ENCODE measurements around the gene NSG1.
"Not testable (repeated sequence)": the region's sequence is repeated elsewhere in the genome, so short reads cannot be mapped to it uniquely, and the experiment has no call there.

NSG1 gene

DNA sequence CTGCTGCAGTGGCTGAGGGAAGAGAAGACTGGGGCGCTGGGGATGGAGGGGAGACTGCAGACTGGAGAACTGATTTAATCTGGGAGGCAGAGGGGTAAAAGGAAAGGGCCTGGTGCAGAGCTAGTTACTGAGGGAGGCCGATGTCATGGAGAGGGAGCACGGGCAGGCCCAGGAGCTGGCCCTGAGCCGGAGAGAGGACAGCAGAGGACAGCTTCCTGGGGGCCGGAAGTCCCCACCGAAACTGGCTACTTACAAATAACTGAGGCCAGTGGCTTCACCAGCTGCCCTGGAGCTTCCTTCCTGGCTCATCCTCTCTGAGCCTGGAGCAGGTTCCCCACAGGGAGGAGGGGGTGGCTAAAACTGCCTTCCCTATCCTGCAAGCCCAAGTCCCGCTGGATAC lies 26.9 kb downstream of the NSG1 start:
- Histone ChIP-seq H3K4me1 (ENCODE audit: control insufficient read depth, insufficient read depth, low read length) (no peaks in the 10 kb centered on the region), H3K9me3 (replicated peaks; ENCODE audit: low read length) (no peaks in the 10 kb centered on the region), H3K4me2 (ENCODE audit: low read length) (no peak overlapping the region), H3K27me3 (ENCODE audit: control insufficient read depth, insufficient read depth, low read length) (peaks cover 8% of the 10 kb centered on the region), H3K36me3 (ENCODE audit: insufficient read depth, low read length) (peaks cover 11% of the 10 kb centered on the region), H3K4me3 (ENCODE audit: low read length) (no peak overlapping the region), H3K9ac (ENCODE audit: low read depth, low read length) (no peak overlapping the region)

GRCh38 chr4:4415107-4415805 lies 28.4 kb downstream of the NSG1 start:
- Histone ChIP-seq H3K9ac (ENCODE audit: low read depth, low read length) (no peak overlapping the region), H3K4me3 (ENCODE audit: low read length) (no peak overlapping the region), H3K4me1 (ENCODE audit: control insufficient read depth, insufficient read depth, low read length) (no peaks in the 10 kb centered on the region), H3K9me3 (replicated peaks; ENCODE audit: low read length) (no peaks in the 10 kb centered on the region), H3K36me3 (ENCODE audit: insufficient read depth, low read length) (peaks cover 23% of the 10 kb centered on the region), H3K4me2 (ENCODE audit: low read length) (no peak overlapping the region), H3K27me3 (ENCODE audit: control insufficient read depth, insufficient read depth, low read length) (peaks cover 6% of the 10 kb centered on the region)

DNA sequence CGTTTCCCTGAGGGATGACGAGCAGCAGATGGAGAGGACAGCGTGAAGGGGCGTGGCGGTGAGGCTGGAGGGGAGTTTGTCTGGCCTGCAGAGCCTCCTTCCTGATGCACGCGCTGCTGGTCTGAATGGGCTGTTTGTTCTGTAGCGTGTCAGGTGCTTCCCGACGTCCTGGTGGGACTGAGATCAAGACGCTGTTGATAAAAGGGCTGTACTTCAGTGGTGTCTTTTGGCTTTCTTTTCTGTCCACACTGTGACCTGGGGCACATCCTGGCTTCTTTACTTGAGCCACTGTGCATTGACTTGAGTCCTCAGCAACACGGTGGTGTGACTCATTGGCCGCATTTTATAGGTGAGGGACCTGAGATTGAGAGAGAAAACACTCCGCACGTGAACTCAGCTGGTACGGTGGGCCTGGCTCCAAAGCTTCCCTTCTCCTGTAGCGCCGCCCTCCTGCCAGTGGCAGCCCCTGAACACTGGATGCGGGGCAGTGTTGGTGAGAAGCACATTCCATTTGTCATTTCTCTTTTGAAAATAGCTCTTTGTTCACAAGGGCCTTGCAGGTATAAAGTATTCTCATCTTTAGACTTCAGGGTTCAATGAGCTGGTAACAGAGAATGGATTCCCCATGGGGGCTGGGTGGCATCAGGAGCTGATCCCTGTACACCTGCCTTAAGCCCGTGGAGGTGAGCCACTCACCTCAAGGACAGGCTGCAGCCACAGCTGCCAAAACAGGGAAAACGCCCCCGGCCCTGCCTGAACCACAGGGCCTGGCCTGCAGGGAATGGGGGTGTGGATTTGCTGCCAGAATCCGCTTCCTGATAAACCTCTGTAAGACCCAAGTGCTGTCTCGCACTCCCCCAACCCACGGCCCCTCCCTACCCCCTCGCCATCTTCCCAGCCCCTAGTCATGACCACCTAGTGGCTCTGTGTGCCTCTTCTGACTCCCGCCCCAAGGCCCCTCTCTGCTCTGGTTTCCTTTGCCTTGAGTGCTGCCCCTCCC lies 29.2 kb downstream of the NSG1 start:
- Histone ChIP-seq H3K4me1 (ENCODE audit: control insufficient read depth, insufficient read depth, low read length) (no peaks in the 10 kb centered on the region), H3K4me3 (ENCODE audit: low read length) (no peak overlapping the region), H3K9me3 (replicated peaks; ENCODE audit: low read length) (no peaks in the 10 kb centered on the region), H3K27me3 (ENCODE audit: control insufficient read depth, insufficient read depth, low read length) (peaks cover 6% of the 10 kb centered on the region), H3K4me2 (ENCODE audit: low read length) (no peak overlapping the region), H3K36me3 (ENCODE audit: insufficient read depth, low read length) (peaks cover 31% of the 10 kb centered on the region), H3K9ac (ENCODE audit: low read depth, low read length) (no peak overlapping the region)

DNA sequence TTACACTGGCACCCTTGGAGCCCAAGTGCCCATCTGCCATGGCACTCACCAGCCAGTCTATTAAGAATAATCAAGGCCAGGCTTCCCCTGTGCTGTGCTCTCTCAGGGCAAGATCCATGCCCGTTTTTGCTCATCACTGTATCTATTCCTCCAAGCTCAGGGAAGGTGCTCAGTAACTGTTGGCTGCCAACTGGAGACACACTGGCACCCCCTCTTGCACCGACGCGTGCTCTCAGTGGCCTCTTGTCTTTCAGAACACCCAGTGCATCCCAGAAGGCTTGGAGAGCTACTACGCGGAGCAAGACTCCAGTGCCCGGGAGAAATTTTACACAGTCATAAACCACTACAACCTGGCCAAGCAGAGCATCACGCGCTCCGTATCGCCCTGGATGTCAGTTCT lies 30.1 kb downstream of the NSG1 start:
- Histone ChIP-seq H3K4me1 (ENCODE audit: control insufficient read depth, insufficient read depth, low read length) (no peaks in the 10 kb centered on the region), H3K36me3 (ENCODE audit: insufficient read depth, low read length) (peaks cover 40% of the 10 kb centered on the region), H3K27me3 (ENCODE audit: control insufficient read depth, insufficient read depth, low read length) (peaks cover 6% of the 10 kb centered on the region)

DNA sequence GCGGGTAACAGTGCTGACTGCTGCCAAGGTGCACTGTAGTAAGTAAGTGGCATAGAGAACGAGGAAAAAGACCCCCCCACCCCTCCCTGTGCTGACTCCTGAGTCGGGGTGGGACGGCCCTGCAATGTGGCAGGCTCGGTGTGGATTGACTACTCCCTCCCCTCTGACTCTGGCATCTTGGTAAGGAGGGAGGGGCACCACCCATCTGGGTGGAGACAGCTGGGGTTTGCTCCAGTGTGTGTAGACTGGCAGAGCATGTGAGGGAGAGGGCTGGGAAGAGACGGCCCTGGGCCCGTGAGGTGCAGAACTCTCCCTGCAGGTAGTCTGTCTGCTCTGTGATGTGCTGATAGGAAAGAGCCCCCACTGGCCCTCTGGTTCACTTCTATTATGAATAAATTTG lies 31.0 kb downstream of the NSG1 start:
- Histone ChIP-seq H3K9me3 (replicated peaks; ENCODE audit: low read length) (no peaks in the 10 kb centered on the region), H3K36me3 (ENCODE audit: insufficient read depth, low read length) (peaks cover 42% of the 10 kb centered on the region)

More for the DNA sequence above, 30.1 kb downstream of the NSG1 start:
- Histone ChIP-seq H3K4me2 (ENCODE audit: low read length) (no peak overlapping the region), H3K9ac (ENCODE audit: low read depth, low read length) (no peak overlapping the region), H3K4me3 (ENCODE audit: low read length) (no peak overlapping the region), H3K9me3 (replicated peaks; ENCODE audit: low read length) (no peaks in the 10 kb centered on the region)

DNA sequence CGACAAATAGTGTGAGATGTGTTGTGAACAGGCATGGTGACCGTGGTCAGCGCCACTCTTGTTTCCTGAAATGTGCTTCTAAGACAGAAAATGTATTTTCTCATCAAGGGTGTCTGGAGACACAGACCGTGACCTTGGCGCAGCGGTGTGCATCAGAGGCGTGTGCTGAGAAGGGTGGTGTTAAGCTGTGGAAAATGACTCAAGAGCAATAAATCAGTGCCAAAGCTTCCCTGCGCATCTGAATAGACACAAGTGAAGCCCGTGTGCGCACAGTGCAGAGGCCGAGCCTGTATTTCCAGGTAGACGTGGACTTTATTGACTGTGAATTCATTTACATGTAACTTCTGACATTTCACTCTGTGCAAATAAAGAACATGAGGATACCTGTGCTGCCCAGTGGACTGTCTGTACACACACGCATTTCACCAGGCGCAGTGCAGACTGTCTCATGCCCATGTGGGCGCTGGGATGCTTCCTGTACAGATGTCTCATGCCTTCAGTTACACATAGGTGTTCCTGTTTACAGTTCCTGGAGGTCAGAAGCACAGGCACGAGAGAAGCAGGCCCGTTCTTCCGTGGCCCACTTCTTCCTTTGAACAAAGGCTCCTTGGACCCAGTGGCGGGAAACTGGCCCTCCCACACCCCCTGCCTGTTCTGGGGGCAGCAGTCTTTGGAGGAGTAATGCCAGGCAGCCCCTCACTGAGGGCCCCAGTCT lies 31.9 kb downstream of the NSG1 start:
- H3K9me3 ChIP-seq (replicated peaks; ENCODE audit: low read length) = no peaks in the 10 kb centered on the region
- H3K36me3 ChIP-seq (ENCODE audit: insufficient read depth, low read length) = peaks cover 52% of the 10 kb centered on the region
- H3K4me3 ChIP-seq (ENCODE audit: low read length) = no peak overlapping the region
- H3K4me1 ChIP-seq (ENCODE audit: control insufficient read depth, insufficient read depth, low read length) = no peaks in the 10 kb centered on the region
- no peaks in the 10 kb centered on the region for H3K27me3 ChIP-seq (ENCODE audit: control insufficient read depth, insufficient read depth, low read length)
- H3K4me2 ChIP-seq (ENCODE audit: low read length) = no peak overlapping the region
- H3K9ac ChIP-seq (ENCODE audit: low read depth, low read length) = no peak overlapping the region

More for the DNA sequence above, 31.0 kb downstream of the NSG1 start:
- H3K4me1 ChIP-seq (ENCODE audit: control insufficient read depth, insufficient read depth, low read length) = no peaks in the 10 kb centered on the region
- no peak overlapping the region for H3K9ac ChIP-seq (ENCODE audit: low read depth, low read length)
- H3K27me3 ChIP-seq (ENCODE audit: control insufficient read depth, insufficient read depth, low read length) = peaks cover 2% of the 10 kb centered on the region
- H3K4me3 ChIP-seq (ENCODE audit: low read length) = no peak overlapping the region
- no peak overlapping the region for H3K4me2 ChIP-seq (ENCODE audit: low read length)

- peaks cover 56% of the 10 kb centered on the region for H3K36me3 ChIP-seq (ENCODE audit: insufficient read depth, low read length)
- H3K4me1 ChIP-seq (ENCODE audit: control insufficient read depth, insufficient read depth, low read length) = no peaks in the 10 kb centered on the region
- no peak overlapping the region for H3K9ac ChIP-seq (ENCODE audit: low read depth, low read length)
- H3K4me3 ChIP-seq (ENCODE audit: low read length) = no peak overlapping the region
- no peaks in the 10 kb centered on the region for H3K9me3 ChIP-seq (replicated peaks; ENCODE audit: low read length)
- no peaks in the 10 kb centered on the region for H3K27me3 ChIP-seq (ENCODE audit: control insufficient read depth, insufficient read depth, low read length)
- H3K4me2 ChIP-seq (ENCODE audit: low read length) = no peak overlapping the region
These were observed 33.0 kb downstream of the NSG1 start for GRCh38 chr4:4419896-4420295.

GRCh38 chr4:4420421-4420820 lies 33.5 kb downstream of the NSG1 start:
- Histone ChIP-seq H3K36me3 (ENCODE audit: insufficient read depth, low read length) (peaks cover 57% of the 10 kb centered on the region), H3K4me2 (ENCODE audit: low read length) (no peak overlapping the region), H3K4me1 (ENCODE audit: control insufficient read depth, insufficient read depth, low read length) (no peaks in the 10 kb centered on the region), H3K9ac (ENCODE audit: low read depth, low read length) (no peak overlapping the region), H3K9me3 (replicated peaks; ENCODE audit: low read length) (no peaks in the 10 kb centered on the region), H3K4me3 (ENCODE audit: low read length) (no peak overlapping the region), H3K27me3 (ENCODE audit: control insufficient read depth, insufficient read depth, low read length) (no peaks in the 10 kb centered on the region)

GRCh38 chr4:4421356-4421755 lies 34.5 kb downstream of the NSG1 start:
- no peak overlapping the region for H3K4me3 ChIP-seq (ENCODE audit: low read length)
- peaks cover 52% of the 10 kb centered on the region for H3K36me3 ChIP-seq (ENCODE audit: insufficient read depth, low read length)
- no peak overlapping the region for H3K9ac ChIP-seq (ENCODE audit: low read depth, low read length)
- no peaks in the 10 kb centered on the region for H3K4me1 ChIP-seq (ENCODE audit: control insufficient read depth, insufficient read depth, low read length)
- H3K9me3 ChIP-seq (replicated peaks; ENCODE audit: low read length) = no peaks in the 10 kb centered on the region
- no peaks in the 10 kb centered on the region for H3K27me3 ChIP-seq (ENCODE audit: control insufficient read depth, insufficient read depth, low read length)
- H3K4me2 ChIP-seq (ENCODE audit: low read length) = no peak overlapping the region

GRCh38 chr4:4422117-4422516 lies 35.2 kb downstream of the NSG1 start:
- H3K36me3 ChIP-seq (ENCODE audit: insufficient read depth, low read length) = peaks cover 52% of the 10 kb centered on the region
- H3K4me2 ChIP-seq (ENCODE audit: low read length); H3K9ac ChIP-seq (ENCODE audit: low read depth, low read length); H3K4me3 ChIP-seq (ENCODE audit: low read length); H3K27me3 ChIP-seq (ENCODE audit: control insufficient read depth, insufficient read depth, low read length); H3K4me1 ChIP-seq (ENCODE audit: control insufficient read depth, insufficient read depth, low read length); H3K9me3 ChIP-seq (replicated peaks; ENCODE audit: low read length): not testable (repeated sequence)

DNA sequence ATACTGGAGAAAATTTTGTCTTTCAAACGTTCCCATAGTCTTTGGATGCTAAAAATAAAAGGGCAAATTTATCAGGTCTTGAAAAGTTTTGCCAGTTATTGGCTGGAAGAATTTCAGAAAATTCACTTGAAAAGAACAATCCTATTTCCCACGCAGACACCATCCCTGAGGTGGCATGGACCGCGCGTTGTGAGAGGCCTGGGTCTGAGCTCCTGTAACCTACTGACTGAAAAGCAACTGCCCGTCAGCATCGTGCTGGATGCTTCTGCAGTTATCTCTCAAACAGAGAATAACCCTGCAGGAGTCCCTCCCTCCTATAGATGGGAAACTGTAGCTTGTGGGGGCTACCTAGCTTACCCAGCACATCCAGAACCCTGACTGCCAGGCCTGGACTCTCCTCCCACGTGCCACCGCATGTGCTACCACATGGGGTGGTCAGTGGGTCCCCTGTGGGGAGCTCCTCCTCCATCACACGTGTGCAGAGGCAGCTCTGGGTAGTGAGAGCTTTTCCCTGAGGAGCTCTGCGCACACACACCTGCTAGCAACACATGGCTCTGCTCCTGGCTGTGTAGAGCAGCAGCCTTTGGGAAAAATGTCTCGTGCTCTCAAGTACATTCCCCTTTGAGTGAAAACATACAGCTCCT lies 36.1 kb downstream of the NSG1 start:
- Histone ChIP-seq H3K9ac (ENCODE audit: low read depth, low read length) (no peak overlapping the region), H3K4me1 (ENCODE audit: control insufficient read depth, insufficient read depth, low read length) (no peaks in the 10 kb centered on the region), H3K4me2 (ENCODE audit: low read length) (no peak overlapping the region), H3K27me3 (ENCODE audit: control insufficient read depth, insufficient read depth, low read length) (no peaks in the 10 kb centered on the region), H3K9me3 (replicated peaks; ENCODE audit: low read length) (no peaks in the 10 kb centered on the region), H3K4me3 (ENCODE audit: low read length) (no peak overlapping the region), H3K36me3 (ENCODE audit: insufficient read depth, low read length) (peaks cover 52% of the 10 kb centered on the region)

Measured in skeletal muscle satellite cell (primary cell).